Ectodermal cell (in vitro differentiated cells): ENCODE results near the gene FAM25G.

Experiments
- H3K27ac ChIP-seq: 2 replicates; pipeline ENCODE4 v1.7.0; 2013; ENCODE audit warnings: mild to moderate bottlenecking, low read depth, low read length; ENCODE audit not compliant: insufficient read depth, poor library complexity, severe bottlenecking
- H3K27me3 ChIP-seq: 2 replicates; pipeline ENCODE4 v1.7.0; 2013; ENCODE audit warnings: mild to moderate bottlenecking, low read length; ENCODE audit not compliant: insufficient read depth, control insufficient read depth, poor library complexity, severe bottlenecking
- H3K36me3 ChIP-seq: one replicate; pipeline ENCODE4 v1.7.0; 2013; ENCODE audit warnings: low read length; ENCODE audit not compliant: control insufficient read depth, insufficient read depth
- H3K4me1 ChIP-seq: one replicate; pipeline ENCODE4 v1.7.0; 2013; ENCODE audit warnings: low read length; ENCODE audit not compliant: control insufficient read depth, insufficient read depth
- H3K4me3 ChIP-seq: 2 replicates; pipeline ENCODE4 v1.7.0; 2013; ENCODE audit warnings: low read depth, low read length, control low read depth; ENCODE audit not compliant: insufficient read depth
- H3K9me3 ChIP-seq: 2 replicates; pipeline ENCODE4 v1.7.0; 2013; ENCODE audit warnings: mild to moderate bottlenecking, low read length, moderate library complexity; ENCODE audit not compliant: control insufficient read depth
- WGBS, 2 experiments: methylation state at CpG; one replicate each; pipeline ENCODE4 v1.1.7; 2013; ENCODE audit warnings: missing lambda C conversion rate in 2 of 2; 5-methylcytosine and 5-hydroxymethylcytosine counted together

Gene FAM25G

GRCh38 chr10:47449102-47449978 lies 42.2 kb downstream of the FAM25G start:
- Histone ChIP-seq H3K27ac (no peak overlapping the region), H3K27me3 (no peaks in the 10 kb centered on the region), H3K9me3 (no peaks in the 10 kb centered on the region), H3K4me3 (no peak overlapping the region), H3K36me3 (no peaks in the 10 kb centered on the region), H3K4me1 (no peaks in the 10 kb centered on the region)
- WGBS, 2 experiments: 85 to 88% methylated on average over 9 of the region's 9 CpGs

GRCh38 chr10:47447705-47448104 lies 43.8 kb downstream of the FAM25G start:
- Histone ChIP-seq H3K27ac (no peak overlapping the region), H3K9me3 (no peaks in the 10 kb centered on the region), H3K4me3 (no peak overlapping the region), H3K27me3 (no peaks in the 10 kb centered on the region), H3K36me3 (no peaks in the 10 kb centered on the region), H3K4me1 (no peaks in the 10 kb centered on the region)
- WGBS, 2 experiments: 81 to 86% methylated on average over 3 of the region's 3 CpGs

- Histone ChIP-seq H3K9me3 (no peaks in the 10 kb centered on the region), H3K27me3 (no peaks in the 10 kb centered on the region), H3K36me3 (no peaks in the 10 kb centered on the region), H3K27ac (no peak overlapping the region), H3K4me1 (no peaks in the 10 kb centered on the region), H3K4me3 (no peak overlapping the region)
- WGBS, 2 experiments: 94 to 98% methylated on average over 4 of the region's 4 CpGs
These were observed 44.3 kb downstream of the FAM25G start for GRCh38 chr10:47447209-47447608.

GRCh38 chr10:47445720-47446119 lies 45.8 kb downstream of the FAM25G start:
- Histone ChIP-seq H3K9me3 (no peaks in the 10 kb centered on the region), H3K4me3 (no peak overlapping the region), H3K4me1 (no peaks in the 10 kb centered on the region), H3K36me3 (no peaks in the 10 kb centered on the region), H3K27ac (no peak overlapping the region), H3K27me3 (no peaks in the 10 kb centered on the region)
- 88% methylated on average over 1 of the region's 1 CpG; no CpG with 5 or more reads in 1 of the 2 experiments for WGBS, 2 experiments

- H3K36me3 ChIP-seq: no peaks in the 10 kb centered on the region
- no peaks in the 10 kb centered on the region for H3K4me1 ChIP-seq
- H3K27ac ChIP-seq: no peak overlapping the region
- WGBS, 2 experiments: 76 to 86% methylated on average over 2 of the region's 2 CpGs
- no peaks in the 10 kb centered on the region for H3K27me3 ChIP-seq
- H3K9me3 ChIP-seq: no peaks in the 10 kb centered on the region
- H3K4me3 ChIP-seq: no peak overlapping the region
These were observed 47.5 kb downstream of the FAM25G start for GRCh38 chr10:47444047-47444446.

- Histone ChIP-seq H3K9me3 (no peaks in the 10 kb centered on the region), H3K4me3 (no peak overlapping the region)
- 89 to 96% methylated on average over 2 of the region's 2 CpGs for WGBS, 2 experiments
These were observed 48.4 kb downstream of the FAM25G start for GRCh38 chr10:47443145-47443544.

GRCh38 chr10:47442351-47442750 lies 49.1 kb downstream of the FAM25G start:
- H3K4me3 ChIP-seq: no peak overlapping the region
- no peaks in the 10 kb centered on the region for H3K36me3 ChIP-seq
- no peaks in the 10 kb centered on the region for H3K4me1 ChIP-seq
- 93 to 94% methylated on average over 5 of the region's 5 CpGs for WGBS, 2 experiments
- H3K27ac ChIP-seq: no peak overlapping the region
- H3K27me3 ChIP-seq: no peaks in the 10 kb centered on the region
- no peaks in the 10 kb centered on the region for H3K9me3 ChIP-seq

More at GRCh38 chr10:47443145-47443544, 48.4 kb downstream of the FAM25G start:
- Histone ChIP-seq H3K27me3 (no peaks in the 10 kb centered on the region), H3K4me1 (no peaks in the 10 kb centered on the region), H3K27ac (no peak overlapping the region), H3K36me3 (no peaks in the 10 kb centered on the region)

GRCh38 chr10:47441938-47442337 lies 49.6 kb downstream of the FAM25G start:
- no peak overlapping the region for H3K27ac ChIP-seq
- WGBS, 2 experiments: 86% methylated on average over 4 of the region's 4 CpGs
- H3K9me3 ChIP-seq: no peaks in the 10 kb centered on the region
- H3K4me1 ChIP-seq: no peaks in the 10 kb centered on the region
- H3K36me3 ChIP-seq: no peaks in the 10 kb centered on the region
- no peaks in the 10 kb centered on the region for H3K27me3 ChIP-seq
- no peak overlapping the region for H3K4me3 ChIP-seq

GRCh38 chr10:47440207-47440606 lies 51.3 kb downstream of the FAM25G start:
- 92 to 95% methylated on average over 4 of the region's 4 CpGs for WGBS, 2 experiments
- Histone ChIP-seq H3K36me3 (no peaks in the 10 kb centered on the region), H3K27me3 (no peaks in the 10 kb centered on the region), H3K9me3 (no peaks in the 10 kb centered on the region), H3K4me1 (no peaks in the 10 kb centered on the region), H3K4me3 (no peak overlapping the region), H3K27ac (no peak overlapping the region)

GRCh38 chr10:47438857-47439474 lies 52.5 kb downstream of the FAM25G start:
- H3K9me3 ChIP-seq: no peaks in the 10 kb centered on the region
- WGBS, 2 experiments: 47 to 56% methylated on average over 6 of the region's 6 CpGs
- H3K27ac ChIP-seq: no peak overlapping the region
- H3K4me3 ChIP-seq: no peak overlapping the region
- no peaks in the 10 kb centered on the region for H3K27me3 ChIP-seq
- no peaks in the 10 kb centered on the region for H3K36me3 ChIP-seq
- no peaks in the 10 kb centered on the region for H3K4me1 ChIP-seq
